ENCODE results near the gene PHTF1.

- TF ChIP-seq, protein P1, sequence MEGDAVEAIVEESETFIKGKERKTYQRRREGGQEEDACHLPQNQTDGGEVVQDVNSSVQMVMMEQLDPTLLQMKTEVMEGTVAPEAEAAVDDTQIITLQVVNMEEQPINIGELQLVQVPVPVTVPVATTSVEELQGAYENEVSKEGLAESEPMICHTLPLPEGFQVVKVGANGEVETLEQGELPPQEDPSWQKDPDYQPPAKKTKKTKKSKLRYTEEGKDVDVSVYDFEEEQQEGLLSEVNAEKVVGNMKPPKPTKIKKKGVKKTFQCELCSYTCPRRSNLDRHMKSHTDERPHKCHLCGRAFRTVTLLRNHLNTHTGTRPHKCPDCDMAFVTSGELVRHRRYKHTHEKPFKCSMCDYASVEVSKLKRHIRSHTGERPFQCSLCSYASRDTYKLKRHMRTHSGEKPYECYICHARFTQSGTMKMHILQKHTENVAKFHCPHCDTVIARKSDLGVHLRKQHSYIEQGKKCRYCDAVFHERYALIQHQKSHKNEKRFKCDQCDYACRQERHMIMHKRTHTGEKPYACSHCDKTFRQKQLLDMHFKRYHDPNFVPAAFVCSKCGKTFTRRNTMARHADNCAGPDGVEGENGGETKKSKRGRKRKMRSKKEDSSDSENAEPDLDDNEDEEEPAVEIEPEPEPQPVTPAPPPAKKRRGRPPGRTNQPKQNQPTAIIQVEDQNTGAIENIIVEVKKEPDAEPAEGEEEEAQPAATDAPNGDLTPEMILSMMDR (IDR thresholded peaks at IDR 0.05): no peak
- no peak for TF ChIP-seq ZFX (IDR thresholded peaks at IDR 0.05; ENCODE audit: borderline replicate concordance)
Observed at GRCh38 chr1:113652771-113653170, 106.5 kb downstream of the PHTF1 start.

All from 22Rv1 (cell line).